ENCODE results near the gene PDSS2. TPM values are rescaled to one million over a fixed set of nuclear protein-coding genes. Genes with fewer than 3 reads are reported as not detected.

The PDSS2 gene
- polyA plus RNA-seq, 1 donor from 2014 or later = 4.6 TPM

GRCh38 chr6:107122748-107123147 lies 336.6 kb downstream of the PDSS2 start:
- TF ChIP-seq EP300 (conservative IDR thresholded peaks at IDR 0.05; ENCODE audit: poor library complexity, severe bottlenecking) = no peak
- no peak for TF ChIP-seq RAD21 (conservative IDR thresholded peaks at IDR 0.05)
- TF ChIP-seq POLR2AphosphoS5 (IDR thresholded peaks at IDR 0.05) = no peak
- no peak for TF ChIP-seq SMC3 (conservative IDR thresholded peaks at IDR 0.05; ENCODE audit: poor library complexity)
- TF ChIP-seq EZH2 (IDR thresholded peaks at IDR 0.05; ENCODE audit: borderline replicate concordance, insufficient read depth, low read length, poor library complexity, severe bottlenecking) = no peak
- no peak for TF ChIP-seq MXI1 (conservative IDR thresholded peaks at IDR 0.05; ENCODE audit: poor library complexity, severe bottlenecking)
- TF ChIP-seq, protein P1, sequence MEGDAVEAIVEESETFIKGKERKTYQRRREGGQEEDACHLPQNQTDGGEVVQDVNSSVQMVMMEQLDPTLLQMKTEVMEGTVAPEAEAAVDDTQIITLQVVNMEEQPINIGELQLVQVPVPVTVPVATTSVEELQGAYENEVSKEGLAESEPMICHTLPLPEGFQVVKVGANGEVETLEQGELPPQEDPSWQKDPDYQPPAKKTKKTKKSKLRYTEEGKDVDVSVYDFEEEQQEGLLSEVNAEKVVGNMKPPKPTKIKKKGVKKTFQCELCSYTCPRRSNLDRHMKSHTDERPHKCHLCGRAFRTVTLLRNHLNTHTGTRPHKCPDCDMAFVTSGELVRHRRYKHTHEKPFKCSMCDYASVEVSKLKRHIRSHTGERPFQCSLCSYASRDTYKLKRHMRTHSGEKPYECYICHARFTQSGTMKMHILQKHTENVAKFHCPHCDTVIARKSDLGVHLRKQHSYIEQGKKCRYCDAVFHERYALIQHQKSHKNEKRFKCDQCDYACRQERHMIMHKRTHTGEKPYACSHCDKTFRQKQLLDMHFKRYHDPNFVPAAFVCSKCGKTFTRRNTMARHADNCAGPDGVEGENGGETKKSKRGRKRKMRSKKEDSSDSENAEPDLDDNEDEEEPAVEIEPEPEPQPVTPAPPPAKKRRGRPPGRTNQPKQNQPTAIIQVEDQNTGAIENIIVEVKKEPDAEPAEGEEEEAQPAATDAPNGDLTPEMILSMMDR (IDR thresholded peaks at IDR 0.05; ENCODE audit: poor library complexity, severe bottlenecking) = no peak
- no peak for TF ChIP-seq TAF1 (IDR thresholded peaks at IDR 0.05; ENCODE audit: low read depth)
- no peak for TF ChIP-seq REST (IDR thresholded peaks at IDR 0.05; ENCODE audit: borderline replicate concordance)

GRCh38 chr6:107121964-107122495 lies 337.3 kb downstream of the PDSS2 start:
- H3K79me2 ChIP-seq (replicated peaks; ENCODE audit: insufficient read depth, low read length) = no peaks in the 10 kb centered on the region
- H3K36me3 ChIP-seq (ENCODE audit: insufficient read depth, low read length) = no peaks in the 10 kb centered on the region
- no peak overlapping the region for H3K27ac ChIP-seq (ENCODE audit: low read length)
- TF ChIP-seq REST (IDR thresholded peaks at IDR 0.05; ENCODE audit: borderline replicate concordance) = no peak
- no peaks in the 10 kb centered on the region for H3K9me2 ChIP-seq (ENCODE audit: insufficient read depth, low read length)
- no peak overlapping the region for H3K9ac ChIP-seq (ENCODE audit: low read length)
- no peaks in the 10 kb centered on the region for H3K27me3 ChIP-seq (ENCODE audit: insufficient read depth, low read depth, low read length)
- H4K20me1 ChIP-seq (ENCODE audit: insufficient read depth) = no peaks in the 10 kb centered on the region
- no peak overlapping the region for H3K4me3 ChIP-seq (ENCODE audit: low read length)
- H2AFZ ChIP-seq (ENCODE audit: low read depth, low read length) = no peak overlapping the region
- H3F3A ChIP-seq (ENCODE audit: insufficient read depth, low read length, poor library complexity, severe bottlenecking) = no peaks in the 10 kb centered on the region
- H3K4me2 ChIP-seq (ENCODE audit: low read length) = no peak overlapping the region
- no peaks in the 10 kb centered on the region for H3K9me3 ChIP-seq (ENCODE audit: low read length)

More at GRCh38 chr6:107122748-107123147, 336.6 kb downstream of the PDSS2 start:
- no peaks in the 10 kb centered on the region for H3F3A ChIP-seq (ENCODE audit: insufficient read depth, low read length, poor library complexity, severe bottlenecking)
- H4K20me1 ChIP-seq (ENCODE audit: insufficient read depth) = no peaks in the 10 kb centered on the region
- H3K9me2 ChIP-seq (ENCODE audit: insufficient read depth, low read length) = no peaks in the 10 kb centered on the region
- H3K36me3 ChIP-seq (ENCODE audit: insufficient read depth, low read length) = no peaks in the 10 kb centered on the region
- no peaks in the 10 kb centered on the region for H3K9me3 ChIP-seq (ENCODE audit: low read length)
- H3K9ac ChIP-seq (ENCODE audit: low read length) = no peak overlapping the region
- no peak overlapping the region for H3K4me3 ChIP-seq (ENCODE audit: low read length)
- no peak overlapping the region for H3K27ac ChIP-seq (ENCODE audit: low read length)
- H3K79me2 ChIP-seq (replicated peaks; ENCODE audit: insufficient read depth, low read length) = no peaks in the 10 kb centered on the region
- H3K27me3 ChIP-seq (ENCODE audit: insufficient read depth, low read depth, low read length) = no peaks in the 10 kb centered on the region
- H3K4me2 ChIP-seq (ENCODE audit: low read length) = no peak overlapping the region
- no peak overlapping the region for H2AFZ ChIP-seq (ENCODE audit: low read depth, low read length)
